Fibroblast of pulmonary artery (primary cell): ENCODE measurements around the gene PCDH1.

Source experiments
- DNase-seq: peaks from one replicate; pipeline ENCODE4 v3.0.0-alpha.2; 2010; ENCODE audit warnings: low read depth
- H3K4me3 ChIP-seq: replicated peaks from 2 replicates; pipeline ENCODE4 v1.5.1; 2011; ENCODE audit warnings: low read depth, mild to moderate bottlenecking, control low read depth, low read length, moderate library complexity
- CTCF ChIP-seq: IDR thresholded peaks from 2 replicates; pipeline ENCODE4 v1.5.1; 2011; ENCODE audit warnings: mild to moderate bottlenecking, control low read depth, low read length, inconsistent platforms; ENCODE audit errors: missing control alignments

Gene PCDH1

GRCh38 chr5:141867139-141867538 lies 11.1 kb downstream of the PCDH1 start:
- no peak overlapping the region for H3K4me3 ChIP-seq
- DNase-seq: no peak
- no peak for TF ChIP-seq CTCF

- H3K4me3 ChIP-seq: no peak overlapping the region
- DNase-seq: no peak
- TF ChIP-seq CTCF: no peak
Measured at GRCh38 chr5:141866096-141866495, 12.1 kb downstream of the PCDH1 start.

- H3K4me3 ChIP-seq: no peak overlapping the region
- no peak for TF ChIP-seq CTCF
- DNase-seq: no peak
Measured at GRCh38 chr5:141865406-141865805, 12.8 kb downstream of the PCDH1 start.

- no peak overlapping the region for H3K4me3 ChIP-seq
- no peak for TF ChIP-seq CTCF
- no peak for DNase-seq
Measured at GRCh38 chr5:141864371-141865370, 13.5 kb downstream of the PCDH1 start.

GRCh38 chr5:141863569-141864178 lies 14.5 kb downstream of the PCDH1 start:
- no peak for DNase-seq
- no peak overlapping the region for H3K4me3 ChIP-seq
- no peak for TF ChIP-seq CTCF

- DNase-seq: no peak
- no peak for TF ChIP-seq CTCF
- no peak overlapping the region for H3K4me3 ChIP-seq
Measured at GRCh38 chr5:141862936-141863543, 15.2 kb downstream of the PCDH1 start.
